ENCODE measurements around the gene FIP1L1. TPM values are rescaled to one million over a fixed set of nuclear protein-coding genes. Genes with fewer than 3 reads are reported as not detected.

FIP1L1 gene
- total RNA-seq, 2 experiments from 2014 or later: 50.9 to 53.1 TPM

DNA sequence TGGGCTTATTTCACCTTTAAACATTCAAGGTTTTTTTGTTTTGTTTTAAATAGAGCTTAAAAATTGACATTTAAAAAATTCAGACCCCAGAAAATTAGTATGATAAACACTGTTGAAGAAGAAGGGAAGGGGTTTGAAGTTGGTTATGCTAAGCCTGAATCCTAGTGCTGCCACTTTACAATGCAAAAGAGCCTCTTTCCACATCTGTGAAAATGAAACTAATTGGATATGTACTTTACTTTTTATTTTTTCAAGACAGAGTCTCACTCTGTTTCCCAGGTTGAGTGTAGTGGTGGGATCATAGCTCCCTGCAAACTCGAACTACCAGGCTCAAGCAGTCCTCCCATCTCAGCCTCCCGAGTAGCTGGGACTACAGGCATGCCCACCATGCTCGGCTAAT lies 41.8 kb downstream of the FIP1L1 start:
- H3K36me3 ChIP-seq (ENCODE audit: insufficient read depth, low read length): peaks cover 19% of the 10 kb centered on the region
- no peaks in the 10 kb centered on the region for H3K27me3 Mint-ChIP-seq
- no peaks in the 10 kb centered on the region for H3K9me3 Mint-ChIP-seq
- H3K4me3 Mint-ChIP-seq: no peak overlapping the region
- H3K27ac ChIP-seq (ENCODE audit: low read depth in 1 of 2, low read length in 2 of 2): no peak overlapping the region
- H3K4me1 ChIP-seq (ENCODE audit: insufficient read depth, low read length): no peaks in the 10 kb centered on the region
- ChIA-PET CTCF (interaction anchor here (1.3 kb wide), 1 partner anchor 11 kb away, joined by 5 read pairs; no protein-coding TSS in a partner anchor), POLR2A (no interaction called here)
- peak overlapping the region; percentile 44 for H3K27ac Mint-ChIP-seq
- TF ChIP-seq, protein P1, sequence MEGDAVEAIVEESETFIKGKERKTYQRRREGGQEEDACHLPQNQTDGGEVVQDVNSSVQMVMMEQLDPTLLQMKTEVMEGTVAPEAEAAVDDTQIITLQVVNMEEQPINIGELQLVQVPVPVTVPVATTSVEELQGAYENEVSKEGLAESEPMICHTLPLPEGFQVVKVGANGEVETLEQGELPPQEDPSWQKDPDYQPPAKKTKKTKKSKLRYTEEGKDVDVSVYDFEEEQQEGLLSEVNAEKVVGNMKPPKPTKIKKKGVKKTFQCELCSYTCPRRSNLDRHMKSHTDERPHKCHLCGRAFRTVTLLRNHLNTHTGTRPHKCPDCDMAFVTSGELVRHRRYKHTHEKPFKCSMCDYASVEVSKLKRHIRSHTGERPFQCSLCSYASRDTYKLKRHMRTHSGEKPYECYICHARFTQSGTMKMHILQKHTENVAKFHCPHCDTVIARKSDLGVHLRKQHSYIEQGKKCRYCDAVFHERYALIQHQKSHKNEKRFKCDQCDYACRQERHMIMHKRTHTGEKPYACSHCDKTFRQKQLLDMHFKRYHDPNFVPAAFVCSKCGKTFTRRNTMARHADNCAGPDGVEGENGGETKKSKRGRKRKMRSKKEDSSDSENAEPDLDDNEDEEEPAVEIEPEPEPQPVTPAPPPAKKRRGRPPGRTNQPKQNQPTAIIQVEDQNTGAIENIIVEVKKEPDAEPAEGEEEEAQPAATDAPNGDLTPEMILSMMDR (IDR thresholded peaks at IDR 0.05): no peak
- H3K27me3 ChIP-seq (ENCODE audit: control insufficient read depth in 1 of 2, insufficient read depth in 2 of 2, low read length in 2 of 2): no peaks in the 10 kb centered on the region
- no peak for DNase-seq
- intact Hi-C loops (cut with DNase I, micrococcal nuclease): no loop called here
- H3K9me3 ChIP-seq (ENCODE audit: control insufficient read depth in 1 of 2, insufficient read depth in 1 of 2, low read length in 2 of 2): no peaks in the 10 kb centered on the region
- H3K4me3 ChIP-seq (ENCODE audit: low read length): no peak overlapping the region
- peaks cover 47% of the 10 kb centered on the region for H3K36me3 Mint-ChIP-seq (ENCODE audit: low read depth)
- peaks cover 5% of the 10 kb centered on the region for H3K4me1 Mint-ChIP-seq (ENCODE audit: low read depth)
- ATAC-seq (ENCODE audit: poor library complexity): no peak

DNA sequence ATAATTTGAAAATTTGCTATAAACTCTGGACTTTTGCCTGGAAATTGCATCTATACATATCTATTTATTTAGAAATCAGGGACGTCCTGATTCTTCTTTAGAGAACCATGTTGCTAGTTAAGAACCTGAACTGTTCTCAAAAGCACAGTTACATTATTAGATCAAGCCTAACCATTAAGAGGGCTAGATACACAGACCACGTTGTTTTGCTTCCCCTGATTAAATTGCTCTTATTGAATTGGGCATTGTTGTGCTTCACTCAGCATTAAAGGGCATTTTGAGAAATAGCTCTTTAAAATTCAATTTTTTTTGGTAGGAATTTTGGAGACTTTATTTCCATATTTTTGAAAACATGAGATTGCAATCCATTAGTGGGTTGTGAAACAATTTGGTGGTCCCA lies 44.4 kb downstream of the FIP1L1 start:
- Histone ChIP-seq H3K4me1 (ENCODE audit: insufficient read depth, low read length) (no peaks in the 10 kb centered on the region), H3K36me3 (ENCODE audit: insufficient read depth, low read length) (peaks cover 24% of the 10 kb centered on the region), H3K27me3 (ENCODE audit: control insufficient read depth in 1 of 2, insufficient read depth in 2 of 2, low read length in 2 of 2) (no peaks in the 10 kb centered on the region), H3K4me3 (ENCODE audit: low read length) (no peak overlapping the region), H3K9me3 (ENCODE audit: control insufficient read depth in 1 of 2, insufficient read depth in 1 of 2, low read length in 2 of 2) (no peaks in the 10 kb centered on the region), H3K27ac (ENCODE audit: low read depth in 1 of 2, low read length in 2 of 2) (no peak overlapping the region)
- Mint-ChIP-seq H3K9me3 (no peaks in the 10 kb centered on the region), H3K27me3 (no peaks in the 10 kb centered on the region), H3K36me3 (ENCODE audit: low read depth) (peaks cover 48% of the 10 kb centered on the region), H3K27ac (no peak overlapping the region), H3K4me3 (no peak overlapping the region), H3K4me1 (ENCODE audit: low read depth) (peaks cover 12% of the 10 kb centered on the region)
- intact Hi-C loops (cut with DNase I, micrococcal nuclease): loop anchor here in 1 of 2 experiments (10.0 kb wide), 1 partner anchor 47 kb away; the partner anchor contains the start of gene FIP1L1
- TF ChIP-seq, protein P1 (IDR thresholded peaks at IDR 0.05): no peak
- ATAC-seq (ENCODE audit: poor library complexity) (no peak), DNase-seq (no peak)
- ChIA-PET POLR2A (interaction anchor here (1.2 kb wide), 1 partner anchor 10 kb away, joined by 3 read pairs; no protein-coding TSS in a partner anchor), CTCF (interaction anchor here (0.6 kb wide), 1 partner anchor 501 kb away, joined by 3 read pairs; no protein-coding TSS in a partner anchor)

DNA sequence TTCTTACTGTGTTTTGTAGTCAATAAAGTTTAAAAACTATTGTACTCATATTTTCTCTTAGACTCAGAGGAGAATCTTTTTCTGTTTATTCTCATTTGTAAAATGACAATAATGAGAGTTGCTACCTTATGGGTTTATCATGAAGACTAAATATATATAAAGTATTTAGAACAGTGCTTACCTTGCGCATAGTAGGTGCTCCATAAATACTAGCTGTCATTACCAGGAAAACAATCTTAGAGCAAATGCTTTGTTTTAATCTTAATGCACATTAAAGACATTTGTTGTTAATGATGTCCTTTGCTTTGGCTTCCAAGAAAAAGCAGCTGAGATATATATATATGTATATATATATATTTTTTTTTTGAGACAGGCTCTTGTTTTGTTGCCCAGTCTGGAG lies 44.9 kb downstream of the FIP1L1 start:
- peaks cover 12% of the 10 kb centered on the region for H3K4me1 Mint-ChIP-seq (ENCODE audit: low read depth)
- Histone ChIP-seq H3K4me3 (ENCODE audit: low read length) (no peak overlapping the region), H3K27me3 (ENCODE audit: control insufficient read depth in 1 of 2, insufficient read depth in 2 of 2, low read length in 2 of 2) (no peaks in the 10 kb centered on the region), H3K36me3 (ENCODE audit: insufficient read depth, low read length) (peaks cover 27% of the 10 kb centered on the region), H3K27ac (ENCODE audit: low read depth in 1 of 2, low read length in 2 of 2) (no peak overlapping the region), H3K4me1 (ENCODE audit: insufficient read depth, low read length) (no peaks in the 10 kb centered on the region), H3K9me3 (ENCODE audit: control insufficient read depth in 1 of 2, insufficient read depth in 1 of 2, low read length in 2 of 2) (no peaks in the 10 kb centered on the region)
- ATAC-seq (ENCODE audit: poor library complexity) (no peak), DNase-seq (no peak)
- no peak overlapping the region for H3K27ac Mint-ChIP-seq
- TF ChIP-seq, protein P1 (IDR thresholded peaks at IDR 0.05): no peak
- no peak overlapping the region for H3K4me3 Mint-ChIP-seq
- ChIA-PET POLR2A (no interaction called here), CTCF (no interaction called here)
- H3K9me3 Mint-ChIP-seq: no peaks in the 10 kb centered on the region
- no peaks in the 10 kb centered on the region for H3K27me3 Mint-ChIP-seq
- intact Hi-C loops (cut with DNase I, micrococcal nuclease): loop anchor here in 1 of 2 experiments (10.0 kb wide), 1 partner anchor 48 kb away; the partner anchor contains the start of gene FIP1L1
- peaks cover 53% of the 10 kb centered on the region for H3K36me3 Mint-ChIP-seq (ENCODE audit: low read depth)
